Lower lobe of right lung (tissue), 2 donors: Measurements from ENCODE around the gene AHI1. TPM values are rescaled to one million over a fixed set of nuclear protein-coding genes. Genes with fewer than 3 reads are reported as not detected.

Experiments used
- ATAC-seq, 2 donors: fragments of 200-7000 bp; cut with Tn5 transposase; one replicate each; pipeline ENCODE4 v1.9.1; 2020 to 2022; ENCODE audit warnings: mild to moderate bottlenecking in 2 of 2, moderate library complexity in 2 of 2
- DNase-seq: peaks from one replicate; pipeline ENCODE4 v3.0.0-alpha.2; 2020
- H3K27ac ChIP-seq: fragments of 200-600 bp; one replicate; pipeline ENCODE4 v1.8.0; 2022
- H3K27me3 ChIP-seq: fragments of 200-600 bp; one replicate; pipeline ENCODE4 v1.8.0; 2022; ENCODE audit warnings: low read depth
- H3K36me3 ChIP-seq: fragments of 200-600 bp; one replicate; pipeline ENCODE4 v1.8.0; 2022; ENCODE audit warnings: mild to moderate bottlenecking
- H3K4me1 ChIP-seq: fragments of 200-600 bp; one replicate; pipeline ENCODE4 v1.8.0; 2022
- H3K4me3 ChIP-seq: fragments of 200-600 bp; one replicate; pipeline ENCODE4 v1.8.0; 2022; ENCODE audit warnings: mild to moderate bottlenecking
- H3K9me3 ChIP-seq: fragments of 200-600 bp; one replicate; pipeline ENCODE4 v1.8.0; 2022
- intact Hi-C: fragments of 100-400 bp; cut with DNase I; formaldehyde crosslinking; loops from one replicate; pipeline ENCODE4 v1.11.0; 2022
- total RNA-seq: library from RNA; stranded (reverse); fragmentation: NEBNext Ultra II Directional; extraction: Animal tissue kit (Norgen Biotek cat#: 25700); gene quantifications from one replicate; pipeline ENCODE4 v1.2.1, GENCODE V29; 2021
- TF ChIP-seq, protein P1 (sequence below): fragments of 200-600 bp; IDR thresholded peaks from one replicate; pipeline ENCODE4 v1.8.0; 2022; ENCODE audit warnings: antibody characterized with exemption, mild to moderate bottlenecking
- donor health status: DM: no; HTN: yes; CAD: no; lungs with severe emphysema.

AHI1 gene
- total RNA-seq, 1 donor from 2014 or later: 31.7 TPM

DNA sequence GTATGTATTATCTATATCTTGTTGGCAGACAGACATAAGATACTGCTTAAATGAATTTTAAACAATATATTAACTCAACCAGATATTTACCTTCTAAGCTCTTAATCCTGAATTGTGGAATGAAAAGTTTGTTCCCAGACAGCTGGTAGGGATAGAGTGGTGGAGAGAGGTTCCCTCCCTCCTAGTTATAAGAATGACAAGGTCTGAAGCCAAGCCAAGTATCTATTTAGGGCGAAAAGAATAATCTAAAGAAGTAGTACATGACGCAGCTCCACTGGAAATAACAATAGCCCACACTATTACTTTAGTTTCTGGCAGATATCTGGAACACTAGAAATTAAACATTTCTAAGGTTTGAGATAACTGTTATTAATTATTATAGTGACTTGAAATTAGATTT is 104.3 kb downstream of the AHI1 start:
- H3K27ac ChIP-seq: no peak overlapping the region
- no peak for ATAC-seq
- TF ChIP-seq, protein P1, sequence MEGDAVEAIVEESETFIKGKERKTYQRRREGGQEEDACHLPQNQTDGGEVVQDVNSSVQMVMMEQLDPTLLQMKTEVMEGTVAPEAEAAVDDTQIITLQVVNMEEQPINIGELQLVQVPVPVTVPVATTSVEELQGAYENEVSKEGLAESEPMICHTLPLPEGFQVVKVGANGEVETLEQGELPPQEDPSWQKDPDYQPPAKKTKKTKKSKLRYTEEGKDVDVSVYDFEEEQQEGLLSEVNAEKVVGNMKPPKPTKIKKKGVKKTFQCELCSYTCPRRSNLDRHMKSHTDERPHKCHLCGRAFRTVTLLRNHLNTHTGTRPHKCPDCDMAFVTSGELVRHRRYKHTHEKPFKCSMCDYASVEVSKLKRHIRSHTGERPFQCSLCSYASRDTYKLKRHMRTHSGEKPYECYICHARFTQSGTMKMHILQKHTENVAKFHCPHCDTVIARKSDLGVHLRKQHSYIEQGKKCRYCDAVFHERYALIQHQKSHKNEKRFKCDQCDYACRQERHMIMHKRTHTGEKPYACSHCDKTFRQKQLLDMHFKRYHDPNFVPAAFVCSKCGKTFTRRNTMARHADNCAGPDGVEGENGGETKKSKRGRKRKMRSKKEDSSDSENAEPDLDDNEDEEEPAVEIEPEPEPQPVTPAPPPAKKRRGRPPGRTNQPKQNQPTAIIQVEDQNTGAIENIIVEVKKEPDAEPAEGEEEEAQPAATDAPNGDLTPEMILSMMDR: no peak
- intact Hi-C loops: no loop called here
- H3K4me3 ChIP-seq: no peak overlapping the region
- no peaks in the 10 kb centered on the region for H3K27me3 ChIP-seq
- H3K9me3 ChIP-seq: no peaks in the 10 kb centered on the region
- H3K4me1 ChIP-seq: no peaks in the 10 kb centered on the region
- no peak for DNase-seq
- no peaks in the 10 kb centered on the region for H3K36me3 ChIP-seq

DNA sequence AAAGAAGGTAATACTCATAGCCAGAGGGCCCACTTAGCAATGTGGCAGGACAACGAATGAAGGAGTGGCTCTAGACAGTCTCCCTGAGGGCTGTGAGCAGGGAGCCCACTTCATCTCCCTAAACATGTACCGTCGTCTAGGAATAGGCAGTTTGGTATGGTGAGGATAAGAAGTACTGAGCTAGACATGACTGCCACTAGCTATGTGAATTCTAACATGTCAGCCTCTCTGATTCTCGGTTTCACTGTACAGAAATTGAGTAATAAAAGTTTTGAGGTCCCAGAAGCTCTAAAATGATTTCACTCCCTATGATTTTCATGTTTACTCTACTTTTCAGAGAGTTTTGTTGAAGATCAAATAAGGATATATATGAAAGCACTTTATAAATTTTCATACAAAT is 107.1 kb downstream of the AHI1 start:
- ATAC-seq (no peak), DNase-seq (no peak)
- Histone ChIP-seq H3K36me3 (no peaks in the 10 kb centered on the region), H3K4me3 (no peak overlapping the region), H3K27me3 (no peaks in the 10 kb centered on the region), H3K4me1 (no peaks in the 10 kb centered on the region), H3K27ac (no peak overlapping the region), H3K9me3 (no peaks in the 10 kb centered on the region)
- intact Hi-C loops: no loop called here
- TF ChIP-seq, protein P1: no peak

DNA sequence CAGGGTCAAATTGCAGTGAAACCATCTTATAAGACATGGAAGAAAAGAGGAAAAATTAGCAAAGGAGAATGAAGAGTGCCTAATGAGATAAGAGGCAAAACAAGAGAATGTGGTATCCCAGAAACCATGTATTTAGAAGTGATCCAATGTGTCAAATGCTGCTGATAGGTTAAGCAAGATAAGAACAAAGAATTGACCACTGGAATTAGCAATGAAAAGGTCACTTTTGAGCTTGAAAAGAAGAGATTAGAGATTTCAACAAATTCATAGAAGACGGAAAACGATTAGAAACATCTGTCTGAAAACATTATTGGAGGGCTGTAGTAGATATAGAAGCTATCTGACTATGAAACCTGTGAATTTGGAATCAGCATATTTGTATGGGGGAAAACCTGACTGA is 112.2 kb downstream of the AHI1 start:
- no peak for ATAC-seq
- intact Hi-C loops: no loop called here
- no peak for DNase-seq

DNA sequence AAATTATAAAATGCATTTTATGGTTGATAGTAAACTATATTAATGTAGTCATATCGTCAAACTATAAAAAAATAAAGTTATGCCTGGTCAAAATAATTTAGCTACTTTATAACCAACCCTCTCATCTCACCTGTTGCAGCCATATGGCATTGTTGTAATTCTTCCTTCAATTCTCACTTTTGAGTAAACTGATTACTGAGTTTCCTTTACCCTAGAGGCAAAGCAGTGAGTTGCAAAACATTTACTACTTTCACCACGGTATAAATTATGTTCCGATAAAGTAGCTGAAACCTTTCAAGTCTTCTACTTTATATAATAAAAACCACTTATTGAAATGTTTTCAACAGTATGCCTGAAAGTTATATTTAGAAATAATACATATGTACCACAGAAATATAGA is 113.8 kb downstream of the AHI1 start:
- Histone ChIP-seq H3K9me3 (no peaks in the 10 kb centered on the region), H3K4me3 (no peak overlapping the region), H3K27me3 (no peaks in the 10 kb centered on the region), H3K36me3 (no peaks in the 10 kb centered on the region), H3K4me1 (no peaks in the 10 kb centered on the region), H3K27ac (no peak overlapping the region)
- TF ChIP-seq, protein P1: no peak
- ATAC-seq (no peak), DNase-seq (no peak)
- intact Hi-C loops: no loop called here

More for the DNA sequence above, 112.2 kb downstream of the AHI1 start:
- Histone ChIP-seq H3K27me3 (no peaks in the 10 kb centered on the region), H3K27ac (no peak overlapping the region), H3K4me3 (no peak overlapping the region), H3K4me1 (no peaks in the 10 kb centered on the region), H3K9me3 (no peaks in the 10 kb centered on the region), H3K36me3 (no peaks in the 10 kb centered on the region)
- TF ChIP-seq, protein P1: no peak

DNA sequence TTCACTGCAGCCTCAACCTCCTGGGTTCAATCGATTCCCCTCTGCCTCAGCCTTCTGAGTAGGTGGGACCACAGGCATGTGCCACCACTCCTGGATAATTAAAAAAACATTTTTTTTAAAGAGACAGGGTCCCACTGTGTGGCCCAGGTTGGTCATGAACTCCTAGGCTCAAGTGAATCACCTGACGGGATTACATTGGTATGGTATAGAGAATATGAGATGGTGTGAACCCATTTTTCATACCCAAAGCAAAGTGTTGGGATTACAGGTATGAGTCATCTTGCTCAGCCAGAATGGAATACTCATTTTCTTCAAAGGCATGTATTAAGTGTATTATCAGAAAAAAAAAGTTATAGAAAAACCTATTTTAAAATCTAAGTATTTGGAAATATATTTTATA is 114.2 kb downstream of the AHI1 start:
- Histone ChIP-seq H3K4me3 (no peak overlapping the region), H3K36me3 (no peaks in the 10 kb centered on the region), H3K9me3 (no peaks in the 10 kb centered on the region), H3K4me1 (no peaks in the 10 kb centered on the region), H3K27ac (no peak overlapping the region), H3K27me3 (no peaks in the 10 kb centered on the region)
- TF ChIP-seq, protein P1: no peak
- ATAC-seq: no peak
- intact Hi-C loops: no loop called here
- no peak for DNase-seq

DNA sequence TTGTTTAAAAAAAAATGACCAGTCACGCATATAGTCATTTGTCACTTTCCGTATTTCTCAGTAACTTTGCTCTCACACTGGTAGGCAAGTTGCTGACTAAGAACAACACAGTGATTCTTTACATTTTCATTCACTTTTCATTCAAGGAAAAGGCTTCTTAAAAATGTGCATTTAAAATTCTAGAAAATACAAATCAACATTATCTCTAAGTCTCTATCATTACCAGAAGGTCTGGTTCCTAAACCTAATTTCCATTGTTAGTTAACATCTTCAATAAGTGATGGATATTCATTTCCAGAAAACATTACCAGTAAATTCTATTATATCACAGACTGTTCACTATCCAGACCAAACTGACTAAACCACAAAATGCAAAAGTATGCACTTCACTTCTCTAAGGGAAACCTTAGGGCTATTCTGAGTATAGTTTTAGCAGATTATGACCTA is 115.3 kb downstream of the AHI1 start:
- Histone ChIP-seq H3K4me3 (no peak overlapping the region), H3K9me3 (no peaks in the 10 kb centered on the region), H3K27ac (no peak overlapping the region), H3K36me3 (no peaks in the 10 kb centered on the region), H3K27me3 (no peaks in the 10 kb centered on the region), H3K4me1 (no peaks in the 10 kb centered on the region)
- no peak for ATAC-seq
- TF ChIP-seq, protein P1: no peak
- intact Hi-C loops: no loop called here
- DNase-seq: no peak
